Heart left ventricle (tissue), 16 donors: ENCODE results near the gene RPIA. TPM values are rescaled to one million over a fixed set of nuclear protein-coding genes. Genes with fewer than 3 reads are reported as not detected.

ENCODE experiments used
- ATAC-seq, 4 donors: fragments of 200-7000 bp; cut with Tn5 transposase; one replicate each; pipeline ENCODE4 v1.9.1; 2020 to 2022; ENCODE audit warnings: moderate library complexity in 4 of 4, mild to moderate bottlenecking in 3 of 4, moderate number of reproducible peaks in 1 of 4
- DNase-seq, 5 donors: peaks; one replicate each; pipeline ENCODE4 v3.0.0-alpha.2; 2020
- H3K27ac ChIP-seq, 12 donors: fragments of 200-600 bp; sonication (generic) in 4 of 12; one replicate each; pipeline versions ENCODE4 v1.5.0 to v1.8.0; 2016 to 2022; ENCODE audit warnings: mild to moderate bottlenecking in 2 of 12
- H3K27me3 ChIP-seq, 9 donors: fragments of 200-600 bp; sonication (generic) in 2 of 9; one replicate each; pipeline versions ENCODE4 v1.5.1 to v1.8.0; 2016 to 2022; ENCODE audit warnings: mild to moderate bottlenecking in 3 of 9
- H3K36me3 ChIP-seq, 9 donors: fragments of 200-600 bp; sonication (generic) in 2 of 9; one replicate each; pipeline versions ENCODE4 v1.5.0 to v1.8.0; 2018 to 2022; ENCODE audit warnings: mild to moderate bottlenecking in 2 of 9
- H3K4me1 ChIP-seq, 12 donors: fragments of 200-600 bp; sonication (generic) in 4 of 12; one replicate each; pipeline versions ENCODE4 v1.5.0 to v1.8.0; 2016 to 2022; ENCODE audit warnings: mild to moderate bottlenecking in 3 of 12
- H3K4me3 ChIP-seq, 12 donors: fragments of 200-600 bp; sonication (generic) in 4 of 12; one replicate each; pipeline versions ENCODE4 v1.5.0 to v1.8.0; 2017 to 2022; ENCODE audit warnings: mild to moderate bottlenecking in 9 of 12, moderate library complexity in 4 of 12
- H3K9me3 ChIP-seq, 12 donors: fragments of 200-600 bp; sonication (generic) in 4 of 12; one replicate each; pipeline versions ENCODE4 v1.5.0 to v1.8.0; 2016 to 2022; ENCODE audit warnings: mild to moderate bottlenecking in 1 of 12
- POLR2A ChIP-seq, 2 donors: fragments of 450-650 bp; IDR thresholded peaks; one replicate each; pipeline ENCODE4 v1.6.1; 2017; ENCODE audit warnings: antibody characterized with exemption in 2 of 2, mild to moderate bottlenecking in 2 of 2, moderate library complexity in 2 of 2
- WGBS, 4 donors: extraction: QIAGEN DNeasy Blood & Tissue Kit in 2 of 4; methylation state at CpG; one replicate each; pipeline versions ENCODE4 v1.1.5 to v1.1.7; 2013 to 2018; 5-methylcytosine and 5-hydroxymethylcytosine counted together
- intact Hi-C, 10 donors: fragments of 100-400 bp; cut with DNase I; formaldehyde crosslinking; loops; one replicate each; pipeline versions ENCODE4 v1.11.1 to v1.14.2; 2022
- polyA plus RNA-seq, 2 donors: library from polyadenylated mRNA; stranded (reverse); fragments of 200-250 nt; gene quantifications; one replicate each; pipeline ENCODE4 v1.2.3, GENCODE V29; 2013
- total RNA-seq, 9 donors: library from RNA; depleted of rRNA in 2 of 9; stranded (reverse); fragments of >200 nt in 2 of 9; fragmentation: NEBNext Ultra II Directional in 3 of 9; extraction: Animal tissue kit (Norgen Biotek cat#: 25700) in 3 of 9; gene quantifications; one replicate each; pipeline versions ENCODE4 v1.1.0 to v1.2.4, GENCODE V29; 2016 to 2023
- TF ChIP-seq, protein P1 (sequence below), 12 donors: fragments of 200-600 bp; sonication (generic) in 4 of 12; IDR thresholded peaks; one replicate each; pipeline versions ENCODE4 v1.5.0 to v1.8.0; 2018 to 2022; ENCODE audit warnings: antibody characterized with exemption in 12 of 12, mild to moderate bottlenecking in 5 of 12
- donor health status: ischemic (EF 13 %, LVEDD 7.1; RV severe dilation, severe dysfunction).
- donor health status: healthy with polysubstance abuse.
- donor health status: DM: no; HTN: yes; CAD: no.
- donor health status: DM: no; HTN: no; CAD: no.
- donor health status: ischemic (EF 25% LVEDD 6.9; RV normal size, moderate dysfunction).
- donor health status: ischemic (EF 25% LVEDD 5.7; RV mildly dilated, moderate dysfunction).
- donor health status: healthy.
- donor health status: DM: yes; HTN: yes; CAD: no.
- donor health status: ischemic (EF 35%, LVEDD 5.7; RV mildly dilated, moderate dysfunction).
- donor health status: nonischemic (EF 11% LVEDD 7.7; RV severe dilation, severe dysfunction).
- donor health status: DM: yes; HTN: yes; CAD: no.
- donor health status: PGD.
- donor health status: ischemic (EF 29% LVEDD 5.4; RV normal size, mild dysfunction).
- donor health status: nonischemic (EF 23%, LVEDD 6.1; RV moderate dilation, normal function).

The RPIA gene
- total and polyA plus RNA-seq, 11 donors: 4.1 to 15.4 (median 12.6) TPM

DNA sequence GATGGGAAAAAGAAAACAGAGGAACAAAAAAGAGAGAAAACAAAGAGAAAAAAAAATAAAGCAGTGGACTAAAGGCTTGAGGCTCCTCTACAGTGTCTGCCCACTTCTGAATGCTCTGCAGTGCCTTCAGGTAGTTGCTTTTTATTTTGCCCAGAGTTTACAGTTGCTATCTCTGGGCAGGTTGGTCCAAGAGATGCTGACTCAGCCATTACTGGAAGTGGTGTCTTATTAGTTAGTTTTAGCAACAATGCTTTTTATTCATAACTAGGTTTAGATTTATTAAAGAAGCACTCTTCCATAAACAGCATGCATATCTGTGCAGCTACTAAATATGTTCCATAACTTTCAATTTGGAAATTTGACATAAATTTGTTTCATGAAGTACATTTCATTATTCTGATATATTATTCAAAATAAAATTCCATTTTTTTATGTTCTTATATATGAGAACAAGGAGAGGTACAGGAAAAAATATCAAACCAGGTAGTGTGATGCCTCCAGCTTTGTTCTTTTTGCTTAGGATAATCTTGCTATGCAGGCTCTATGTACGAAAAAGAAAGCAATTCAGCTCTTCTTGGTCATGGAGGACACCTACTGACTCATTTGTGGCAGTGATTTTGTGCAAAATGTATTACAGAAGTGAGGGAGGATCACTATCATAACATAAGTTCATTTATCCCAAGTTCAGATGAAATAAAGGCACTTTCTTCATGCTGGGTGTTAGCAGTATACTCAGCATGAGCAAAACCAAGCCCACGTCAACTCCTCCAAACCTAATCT is 69.5 kb downstream of the RPIA start:
- intact Hi-C loops: no loop called here
- DNase-seq (no peak), ATAC-seq (no peak)
- H3K36me3 ChIP-seq: no peaks in the 10 kb centered on the region
- H3K4me1 ChIP-seq: peaks cover 0 to 14% (median 10%) of the 10 kb centered on the region in 12 donors
- H3K4me3 ChIP-seq: no peak overlapping the region
- H3K27ac ChIP-seq: no peak overlapping the region
- TF ChIP-seq, protein P1, sequence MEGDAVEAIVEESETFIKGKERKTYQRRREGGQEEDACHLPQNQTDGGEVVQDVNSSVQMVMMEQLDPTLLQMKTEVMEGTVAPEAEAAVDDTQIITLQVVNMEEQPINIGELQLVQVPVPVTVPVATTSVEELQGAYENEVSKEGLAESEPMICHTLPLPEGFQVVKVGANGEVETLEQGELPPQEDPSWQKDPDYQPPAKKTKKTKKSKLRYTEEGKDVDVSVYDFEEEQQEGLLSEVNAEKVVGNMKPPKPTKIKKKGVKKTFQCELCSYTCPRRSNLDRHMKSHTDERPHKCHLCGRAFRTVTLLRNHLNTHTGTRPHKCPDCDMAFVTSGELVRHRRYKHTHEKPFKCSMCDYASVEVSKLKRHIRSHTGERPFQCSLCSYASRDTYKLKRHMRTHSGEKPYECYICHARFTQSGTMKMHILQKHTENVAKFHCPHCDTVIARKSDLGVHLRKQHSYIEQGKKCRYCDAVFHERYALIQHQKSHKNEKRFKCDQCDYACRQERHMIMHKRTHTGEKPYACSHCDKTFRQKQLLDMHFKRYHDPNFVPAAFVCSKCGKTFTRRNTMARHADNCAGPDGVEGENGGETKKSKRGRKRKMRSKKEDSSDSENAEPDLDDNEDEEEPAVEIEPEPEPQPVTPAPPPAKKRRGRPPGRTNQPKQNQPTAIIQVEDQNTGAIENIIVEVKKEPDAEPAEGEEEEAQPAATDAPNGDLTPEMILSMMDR (IDR thresholded peaks at IDR 0.05): no peak
- no peak for TF ChIP-seq POLR2A (IDR thresholded peaks at IDR 0.05)
- WGBS, 4 donors: 77 to 90% (median 81%) methylated on average over 2 of the region's 2 CpGs
- peaks cover 10 to 27% (median 20%) of the 10 kb centered on the region in 9 donors for H3K27me3 ChIP-seq
- peaks cover 0 to 21% (median 5%) of the 10 kb centered on the region in 12 donors for H3K9me3 ChIP-seq

DNA sequence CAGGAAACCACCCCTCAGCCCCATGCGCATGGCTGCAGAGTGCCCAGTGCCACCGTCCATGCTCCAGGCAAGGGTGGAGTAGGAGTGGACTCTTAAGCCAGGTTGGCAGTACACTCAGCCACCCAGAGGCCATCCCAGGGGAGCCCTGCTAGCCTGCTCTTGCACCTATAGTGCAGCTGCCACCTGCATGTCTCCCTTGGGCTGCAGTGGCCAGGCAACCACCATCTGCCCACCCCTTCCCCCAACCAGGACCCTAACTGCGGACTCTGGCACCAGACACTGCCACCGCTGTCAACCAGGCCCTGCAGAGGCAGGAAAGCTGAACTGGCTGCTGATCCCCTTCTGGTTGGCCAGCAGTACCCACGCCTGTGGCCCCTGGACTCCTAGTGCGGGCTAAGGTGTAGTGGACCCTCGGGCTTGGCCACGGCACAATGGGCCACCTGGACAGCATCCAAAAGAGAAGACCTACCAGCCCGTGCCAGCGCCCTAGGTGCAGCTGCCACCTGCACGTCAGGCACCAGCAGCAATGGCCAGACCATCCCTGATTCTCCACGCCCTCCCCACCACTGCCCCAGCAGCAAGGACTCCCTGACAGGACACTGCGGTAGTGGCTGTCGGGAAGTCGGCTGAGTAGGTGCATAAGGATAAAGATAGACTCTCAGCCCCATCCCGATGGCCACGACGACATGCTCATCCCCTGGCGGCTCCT is 72.8 kb downstream of the RPIA start:
- no peak overlapping the region for H3K4me3 ChIP-seq
- intact Hi-C loops: no loop called here
- WGBS, 4 donors: 86 to 88% (median 88%) methylated on average over 15 to 19 of the region's 19 CpGs
- no peak for DNase-seq
- H3K27me3 ChIP-seq: peaks cover 10 to 27% (median 20%) of the 10 kb centered on the region in 9 donors
- H3K4me1 ChIP-seq: peaks cover 0 to 15% (median 10%) of the 10 kb centered on the region in 12 donors
- H3K27ac ChIP-seq: no peak overlapping the region
- H3K36me3 ChIP-seq: no peaks in the 10 kb centered on the region
- peaks cover 0 to 4% (median 0%) of the 10 kb centered on the region in 12 donors for H3K9me3 ChIP-seq
- peak in 1 of 4 donors; percentile 36 for ATAC-seq
- no peak for TF ChIP-seq POLR2A (IDR thresholded peaks at IDR 0.05)
- TF ChIP-seq, protein P1 (IDR thresholded peaks at IDR 0.05): no peak

DNA sequence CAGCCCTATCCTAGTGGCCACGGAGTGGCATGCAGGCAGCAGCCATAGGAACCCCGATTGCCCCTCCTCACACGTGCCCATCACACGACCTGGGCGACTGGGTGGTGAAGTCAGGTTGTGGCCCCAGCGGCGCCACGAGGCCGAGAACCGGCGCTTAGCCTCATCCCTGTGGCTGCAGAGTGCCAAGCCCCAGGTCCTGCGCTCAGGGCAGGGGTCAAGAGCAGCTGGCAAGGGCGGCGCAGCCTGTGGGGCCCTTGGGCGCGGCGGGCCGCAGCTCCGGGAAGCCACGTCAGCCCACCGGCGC is 73.3 kb downstream of the RPIA start:
- Histone ChIP-seq H3K9me3 (no peaks in the 10 kb centered on the region), H3K4me3 (peak overlapping the region in 9 of 12 donors; percentile 27 to 52 (median 45)), H3K27ac (no peak overlapping the region), H3K27me3 (peaks cover 10 to 27% (median 20%) of the 10 kb centered on the region in 9 donors), H3K4me1 (peaks cover 0 to 15% (median 10%) of the 10 kb centered on the region in 12 donors), H3K36me3 (no peaks in the 10 kb centered on the region)
- DNase-seq: peak in 1 of 5 donors; percentile 22
- ATAC-seq: no peak
- intact Hi-C loops: no loop called here
- TF ChIP-seq, protein P1 (IDR thresholded peaks at IDR 0.05): no peak
- TF ChIP-seq POLR2A (IDR thresholded peaks at IDR 0.05): no peak
- 14 to 27% (median 23%) methylated on average over 3 to 22 of the region's 22 CpGs for WGBS, 4 donors
